GM12878 (cell line): ENCODE results near the gene DTD1. TPM values are rescaled to one million over a fixed set of nuclear protein-coding genes. Genes with fewer than 3 reads are reported as not detected.

Experiments
- BCL11A ChIP-seq: IDR thresholded peaks from 2 replicates; pipeline ENCODE4 v1.6.1; 2011; ENCODE audit warnings: low read depth, low read length
- BCL3 ChIP-seq: IDR thresholded peaks from 2 replicates; pipeline ENCODE4 v1.6.1; 2011; ENCODE audit warnings: borderline replicate concordance, low read depth, mild to moderate bottlenecking, moderate library complexity, low read length; ENCODE audit not compliant: insufficient read depth, poor library complexity, severe bottlenecking
- BCLAF1 ChIP-seq: fragments of 450-650 bp; IDR thresholded peaks from 2 replicates; pipeline ENCODE4 v1.6.1; 2017; ENCODE audit warnings: antibody characterized with exemption, mild to moderate bottlenecking, moderate library complexity
- BMI1 ChIP-seq: fragments of 450-650 bp; IDR thresholded peaks from 2 replicates; pipeline ENCODE4 v1.6.1; 2016; ENCODE audit warnings: mild to moderate bottlenecking, moderate library complexity, borderline replicate concordance
- E4F1 ChIP-seq: fragments of 450-650 bp; IDR thresholded peaks from 2 replicates; pipeline ENCODE4 v1.6.1; 2018; ENCODE audit warnings: borderline replicate concordance, mild to moderate bottlenecking; ENCODE audit not compliant: partially characterized antibody
- ELK1 ChIP-seq: IDR thresholded peaks from 2 replicates; pipeline ENCODE4 v1.6.1; 2012; ENCODE audit warnings: low read depth, low read length, improper control_type of control experiment
- GATAD2B ChIP-seq: fragments of 450-650 bp; conservative IDR thresholded peaks from 2 replicates; pipeline ENCODE4 v1.6.1; 2017; ENCODE audit warnings: low read depth, mild to moderate bottlenecking, moderate library complexity
- HDAC2 ChIP-seq: fragments of 200-600 bp; sonication (generic); IDR thresholded peaks from 2 replicates; pipeline ENCODE4 v1.6.1; 2017
- MEF2A ChIP-seq: IDR thresholded peaks from 2 replicates; pipeline ENCODE4 v1.6.1; 2011; ENCODE audit warnings: low read depth, mild to moderate bottlenecking, low read length, moderate library complexity; ENCODE audit not compliant: insufficient read depth
- NFIC ChIP-seq: IDR thresholded peaks from 2 replicates; pipeline ENCODE4 v1.6.1; 2012; ENCODE audit warnings: low read depth, mild to moderate bottlenecking, inconsistent platforms, low read length, moderate library complexity
- NRF1 ChIP-seq: conservative IDR thresholded peaks from 2 replicates; pipeline ENCODE4 v1.6.1; 2011; ENCODE audit warnings: mild to moderate bottlenecking, low read depth, low read length, improper control_type of control experiment
- PKNOX1 ChIP-seq: fragments of 450-650 bp; IDR thresholded peaks from 2 replicates; pipeline ENCODE4 v1.6.1; 2016; ENCODE audit warnings: mild to moderate bottlenecking
- SIX5 ChIP-seq: IDR thresholded peaks from 2 replicates; pipeline ENCODE4 v1.6.1; 2011; ENCODE audit warnings: mild to moderate bottlenecking, low read depth, low read length, moderate library complexity; ENCODE audit not compliant: severe bottlenecking
- SREBF1 ChIP-seq: IDR thresholded peaks from 2 replicates; pipeline ENCODE4 v1.6.1; 2012; ENCODE audit warnings: mild to moderate bottlenecking, low read length
- STAT3 ChIP-seq: IDR thresholded peaks from 2 replicates; pipeline ENCODE4 v1.6.1; 2011; ENCODE audit warnings: low read depth, low read length, improper control_type of control experiment
- SUPT20H ChIP-seq: IDR thresholded peaks from 2 replicates; pipeline ENCODE4 v1.6.1; 2011; ENCODE audit warnings: low read depth, mild to moderate bottlenecking, low read length, moderate library complexity, borderline replicate concordance; ENCODE audit not compliant: control insufficient read depth
- SUZ12 ChIP-seq: fragments of 200-600 bp; sonication (generic); IDR thresholded peaks from one replicate; pipeline ENCODE4 v1.6.1; 2018; ENCODE audit warnings: antibody characterized with exemption, mild to moderate bottlenecking; ENCODE audit not compliant: unreplicated experiment
- ZNF274 ChIP-seq: IDR thresholded peaks from one replicate; pipeline ENCODE4 v1.8.0; 2011; ENCODE audit not compliant: insufficient read length, insufficient read depth
- polyA plus RNA-seq, 11 experiments: library from polyadenylated mRNA; depleted of rRNA in 4 of 11; unstranded in 6 of 11; stranded (reverse) in 5 of 11; fragments of >200 nt; fragmentation: Nextera tagmentation in 4 of 11; fragmentation: Illumina TruSeq in 1 of 11; extraction: Ambion mirVana in 4 of 11; extraction: Trizol in 1 of 11; gene quantifications; 1 replicate in 1 of 11; 2 replicates in 10 of 11; pipeline versions ENCODE4 v1.2.1 to v1.2.3, GENCODE V29; 2011 to 2016; ENCODE audit warnings: inconsistent platforms in 2 of 11, missing spikeins in 2 of 11, low read depth in 1 of 11
- total RNA-seq, 4 experiments: library from RNA; depleted of rRNA in 3 of 4; stranded (reverse); fragments of >200 nt in 3 of 4; fragmentation: Illumina TruSeq in 1 of 4; extraction: Trizol in 1 of 4; gene quantifications; 2 replicates each; pipeline versions ENCODE4 v1.2.1 to v1.2.3, GENCODE V29; 2013 to 2021

Gene DTD1
- total and polyA plus RNA-seq, 10 of the 15 experiments (the other 5 are each of a cell fraction or from before 2014, with no cell fraction given), result 24.3 to 99.8 (median 63.3) TPM

- peak; percentile 22; the same call in 1 of the 2 replicates for TF ChIP-seq BCLAF1
- peak; percentile 72; the same call in 1 of the 2 replicates for TF ChIP-seq PKNOX1
- TF ChIP-seq HDAC2, result no peak
- peak; percentile 99 for TF ChIP-seq GATAD2B
- 0 out of 2 replicates have a peak, but pooled peaks have one; percentile 6 for TF ChIP-seq SREBF1
- no peak for TF ChIP-seq SUPT20H
- TF ChIP-seq E4F1, result no peak
- TF ChIP-seq ELK1, result no peak; the same call in 1 of the 2 replicates
- TF ChIP-seq SIX5, result peak; percentile 42
- TF ChIP-seq MEF2A, result no peak
- no peak for TF ChIP-seq BCL3
- TF ChIP-seq SUZ12, result no peak
- TF ChIP-seq BCL11A, result no peak
- TF ChIP-seq STAT3, result no peak
- no peak for TF ChIP-seq NFIC
- no peak for TF ChIP-seq BMI1
- no peak for TF ChIP-seq ZNF274
- TF ChIP-seq NRF1, result no peak
Observed at GRCh38 chr20:18587665-18588573, at the start of gene DTD1 (continued).
